GM18907 (cell line): ENCODE data around the gene OR2AG1.
"Not testable (repeated sequence)": the region's sequence is repeated elsewhere in the genome, so short reads cannot be mapped to it uniquely, and the experiment has no call there.

Experiments
- ATAC-seq: cut with Tn5 transposase; IDR thresholded peaks from one replicate; pipeline ENCODE4 v1.9.1; 2021; ENCODE audit warnings: mild to moderate bottlenecking, moderate library complexity; ENCODE audit not compliant: unreplicated experiment

Gene OR2AG1

GRCh38 chr11:6780829-6781228, 2.0 kb upstream of the OR2AG1 start:
- ATAC-seq: no peak

- no peak for ATAC-seq
Measured at GRCh38 chr11:6790546-6790945, 7.7 kb downstream of the OR2AG1 start.

- ATAC-seq: no peak
Measured at GRCh38 chr11:6794639-6795038, 11.8 kb downstream of the OR2AG1 start.

- ATAC-seq: no peak
Measured at GRCh38 chr11:6799402-6799801, 16.6 kb downstream of the OR2AG1 start, which contains the start of gene OR6A2. Gene OR6A2, minus strand, starts transcription at chr11:6799689. Its CDS starts 3,981 bp downstream, at chr11:6795708.

- ATAC-seq: not testable (repeated sequence)
Measured at GRCh38 chr11:6801075-6801474, 18.3 kb downstream of the OR2AG1 start.

GRCh38 chr11:6812390-6813005, 29.7 kb downstream of the OR2AG1 start:
- ATAC-seq: peak; percentile 80

- ATAC-seq: no peak
Measured at GRCh38 chr11:6813656-6814055, 30.8 kb downstream of the OR2AG1 start.

GRCh38 chr11:6817694-6818093, 34.9 kb downstream of the OR2AG1 start:
- no peak for ATAC-seq

- ATAC-seq: no peak
Measured at GRCh38 chr11:6818967-6819366, 36.1 kb downstream of the OR2AG1 start.

GRCh38 chr11:6824136-6824823, 41.5 kb downstream of the OR2AG1 start:
- no peak for ATAC-seq

- ATAC-seq: no peak
Measured at GRCh38 chr11:6825231-6825744, 42.5 kb downstream of the OR2AG1 start.

- ATAC-seq: no peak
Measured at GRCh38 chr11:6828103-6828502, 45.3 kb downstream of the OR2AG1 start.

GRCh38 chr11:6833356-6833755, 50.5 kb downstream of the OR2AG1 start:
- ATAC-seq: no peak

- ATAC-seq: no peak
Measured at GRCh38 chr11:6834021-6834420, 51.2 kb downstream of the OR2AG1 start.
